Hepatocyte (in vitro differentiated cells): ENCODE results near the gene PABPN1L.

ENCODE experiments used
- EZH2 ChIP-seq: fragments of 200-600 bp; sonication (generic); IDR thresholded peaks from 2 replicates; pipeline ENCODE4 v1.6.1; 2016; ENCODE audit warnings: antibody characterized with exemption, mild to moderate bottlenecking, borderline replicate concordance
- EZH2phosphoT487 ChIP-seq: fragments of 200-600 bp; sonication (generic); IDR thresholded peaks from one replicate; pipeline ENCODE4 v1.6.1; 2018; ENCODE audit warnings: antibody characterized with exemption, mild to moderate bottlenecking, low read depth, moderate library complexity; ENCODE audit not compliant: unreplicated experiment, severe bottlenecking
- TF ChIP-seq, protein P1 (sequence below): fragments of 200-600 bp; sonication (generic); IDR thresholded peaks from 2 replicates; pipeline ENCODE4 v1.5.1; 2016; ENCODE audit warnings: antibody characterized with exemption, mild to moderate bottlenecking; ENCODE audit not compliant: poor library complexity

DNA sequence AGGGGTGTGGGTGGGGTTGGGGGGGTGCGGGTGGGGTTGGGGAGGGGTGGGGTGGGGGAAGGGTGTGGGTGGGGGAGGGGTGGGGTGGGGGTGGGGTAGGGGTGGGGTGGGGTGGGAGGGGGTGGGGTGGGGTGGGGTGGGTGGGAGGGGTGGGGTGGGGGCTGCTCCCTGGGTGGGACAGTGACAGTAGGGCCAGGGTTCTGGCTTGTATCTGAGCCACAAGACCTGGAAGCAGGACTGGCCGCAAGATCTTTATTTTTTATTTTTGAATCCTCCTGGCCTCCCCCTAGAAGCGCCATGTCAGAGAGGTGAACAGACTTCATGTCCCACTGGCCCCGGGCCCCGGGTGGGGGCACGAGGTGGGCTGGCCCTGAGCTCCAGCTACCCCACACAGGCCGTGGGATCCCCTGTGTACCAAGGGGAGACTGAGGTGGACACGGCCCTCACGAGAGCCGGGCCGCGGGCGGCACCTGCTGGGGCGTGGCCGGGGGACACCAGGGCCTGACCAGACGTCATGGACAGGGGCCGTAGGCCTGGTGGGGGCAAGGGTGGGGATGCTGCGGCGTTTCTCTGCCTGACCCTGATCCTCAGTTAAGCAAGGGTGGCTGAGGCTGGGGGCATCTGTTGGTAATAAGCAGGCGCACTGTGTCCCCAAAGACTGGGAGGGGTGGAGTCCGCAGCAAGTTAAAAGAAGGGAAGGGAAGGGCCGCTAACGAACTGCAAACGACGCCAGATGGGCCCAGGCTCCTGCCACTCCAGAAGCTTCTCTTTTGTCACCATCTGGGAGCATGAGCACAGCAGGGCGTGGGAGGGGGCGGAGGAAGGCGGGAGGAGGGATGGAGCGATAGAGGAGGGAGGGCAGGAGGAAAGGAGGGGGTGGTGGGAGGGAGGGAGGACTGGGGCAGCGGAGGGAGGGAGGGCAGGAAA lies 22.3 kb upstream of the PABPN1L start:
- TF ChIP-seq EZH2: no peak
- TF ChIP-seq, protein P1, sequence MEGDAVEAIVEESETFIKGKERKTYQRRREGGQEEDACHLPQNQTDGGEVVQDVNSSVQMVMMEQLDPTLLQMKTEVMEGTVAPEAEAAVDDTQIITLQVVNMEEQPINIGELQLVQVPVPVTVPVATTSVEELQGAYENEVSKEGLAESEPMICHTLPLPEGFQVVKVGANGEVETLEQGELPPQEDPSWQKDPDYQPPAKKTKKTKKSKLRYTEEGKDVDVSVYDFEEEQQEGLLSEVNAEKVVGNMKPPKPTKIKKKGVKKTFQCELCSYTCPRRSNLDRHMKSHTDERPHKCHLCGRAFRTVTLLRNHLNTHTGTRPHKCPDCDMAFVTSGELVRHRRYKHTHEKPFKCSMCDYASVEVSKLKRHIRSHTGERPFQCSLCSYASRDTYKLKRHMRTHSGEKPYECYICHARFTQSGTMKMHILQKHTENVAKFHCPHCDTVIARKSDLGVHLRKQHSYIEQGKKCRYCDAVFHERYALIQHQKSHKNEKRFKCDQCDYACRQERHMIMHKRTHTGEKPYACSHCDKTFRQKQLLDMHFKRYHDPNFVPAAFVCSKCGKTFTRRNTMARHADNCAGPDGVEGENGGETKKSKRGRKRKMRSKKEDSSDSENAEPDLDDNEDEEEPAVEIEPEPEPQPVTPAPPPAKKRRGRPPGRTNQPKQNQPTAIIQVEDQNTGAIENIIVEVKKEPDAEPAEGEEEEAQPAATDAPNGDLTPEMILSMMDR: no peak
- TF ChIP-seq EZH2phosphoT487: no peak
